GM21367 (cell line): ENCODE results near the gene TECRL.

Source experiments
- ATAC-seq: cut with Tn5 transposase; IDR thresholded peaks from one replicate; pipeline ENCODE4 v1.9.1; 2021; ENCODE audit not compliant: unreplicated experiment

Gene TECRL

GRCh38 chr4:64409300-64409699 is at the start of gene TECRL:
TSS of gene TECRL (minus strand) at chr4:64409450. CDS start at chr4:64409351, 99 bp downstream.
- ATAC-seq: no peak

DNA sequence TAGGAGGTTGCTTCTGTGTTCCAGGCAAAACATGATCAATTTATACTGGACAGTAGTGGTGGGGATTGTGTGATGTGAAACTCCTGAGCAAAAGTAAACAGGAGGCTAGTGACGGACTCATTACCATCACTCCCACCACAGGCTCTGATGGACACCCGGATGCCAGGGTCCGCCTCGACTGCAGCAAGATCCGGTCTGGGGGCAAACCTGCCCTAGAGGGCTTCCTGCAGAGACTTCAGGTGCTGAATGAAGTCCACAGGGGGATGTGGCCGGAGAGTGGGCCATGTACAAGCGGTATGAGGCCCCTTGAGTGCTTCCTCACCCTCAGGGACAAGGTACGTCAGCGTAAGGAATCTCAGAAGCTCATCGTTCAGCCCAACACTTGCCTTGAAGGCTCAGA is 23.4 kb upstream of the TECRL start:
- no peak for ATAC-seq

- no peak for ATAC-seq
Observed at GRCh38 chr4:64430933-64431332, 21.7 kb upstream of the TECRL start.

DNA sequence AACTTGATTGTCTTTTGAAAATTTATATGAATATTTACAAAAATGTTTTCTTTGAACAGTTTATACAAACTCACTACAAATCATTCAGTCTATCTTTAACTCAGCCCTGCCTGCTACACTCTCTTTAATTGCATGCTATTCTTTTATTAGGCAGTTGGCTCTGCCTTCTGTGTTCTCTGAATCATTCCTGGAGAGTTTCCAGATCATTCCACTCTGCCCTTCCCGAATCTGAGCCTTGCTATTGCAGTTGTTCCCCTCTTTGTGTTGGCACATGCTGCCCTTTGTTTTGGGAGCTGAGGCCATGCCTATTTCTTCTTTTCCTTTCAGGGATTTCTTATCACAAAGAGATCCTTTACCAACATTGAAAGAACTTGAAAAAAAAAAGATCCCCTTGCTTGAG is 8.7 kb upstream of the TECRL start:
- ATAC-seq: no peak

- no peak for ATAC-seq
Observed at GRCh38 chr4:64407000-64407399, 2.2 kb downstream of the TECRL start.

DNA sequence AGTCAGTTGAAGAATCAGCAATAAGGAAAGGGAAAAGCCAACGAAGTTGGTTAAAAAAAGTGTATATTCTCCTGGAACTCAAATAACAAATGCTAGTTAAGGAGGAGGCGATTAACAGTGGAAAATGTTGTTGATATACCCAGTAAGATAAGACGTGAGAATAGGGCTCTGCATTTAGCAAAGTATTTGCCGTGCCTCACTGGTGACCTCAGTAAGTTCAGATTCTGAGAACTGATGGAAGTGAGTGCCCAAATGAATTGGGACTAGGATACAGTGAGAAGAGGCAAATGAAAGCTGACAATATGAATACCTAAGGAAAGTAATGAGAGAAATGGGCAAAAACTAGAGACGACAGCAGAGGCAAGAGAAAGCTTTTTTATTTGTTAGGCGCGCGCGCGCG is 3.5 kb downstream of the TECRL start:
- no peak for ATAC-seq

- no peak for ATAC-seq
Observed at GRCh38 chr4:64402684-64403083, 6.6 kb downstream of the TECRL start.

DNA sequence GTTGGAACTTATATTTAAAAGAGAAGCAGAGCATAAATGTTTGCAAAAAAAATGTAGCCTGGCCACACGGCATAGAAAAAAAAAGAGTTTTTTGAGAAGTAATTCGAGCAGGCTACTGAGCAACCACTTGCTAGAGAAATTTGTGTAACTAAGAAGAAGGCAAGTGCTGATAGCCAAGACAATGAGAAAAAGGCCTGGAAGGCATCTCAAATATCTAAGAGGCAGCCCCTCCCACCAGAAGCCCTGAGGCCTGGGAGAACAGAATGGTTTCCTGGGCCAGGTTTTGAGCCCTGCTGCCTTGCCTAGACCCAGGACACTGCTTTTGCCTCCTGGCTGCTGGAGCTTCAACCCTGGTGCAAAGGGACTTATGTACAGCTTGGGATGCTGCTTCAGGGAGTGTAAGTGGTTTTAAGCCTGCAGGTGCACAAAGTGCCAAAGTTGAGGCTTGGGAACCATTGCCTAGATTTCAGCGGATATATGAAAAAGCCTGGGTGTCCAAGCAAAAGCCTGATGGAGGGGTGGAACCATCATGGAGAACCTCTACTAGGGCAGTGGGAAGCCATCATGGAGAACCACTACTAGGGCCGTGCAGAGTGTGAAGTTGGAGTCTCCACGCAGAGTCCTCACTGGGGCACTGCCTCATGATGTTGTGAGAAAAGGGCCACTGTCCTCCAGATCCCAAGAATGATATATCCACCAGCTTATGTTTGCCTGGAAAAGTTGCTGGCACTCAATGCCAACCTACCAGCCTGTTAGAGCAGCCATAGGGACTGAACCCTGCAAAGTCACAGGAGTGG is 9.7 kb downstream of the TECRL start:
- no peak for ATAC-seq

DNA sequence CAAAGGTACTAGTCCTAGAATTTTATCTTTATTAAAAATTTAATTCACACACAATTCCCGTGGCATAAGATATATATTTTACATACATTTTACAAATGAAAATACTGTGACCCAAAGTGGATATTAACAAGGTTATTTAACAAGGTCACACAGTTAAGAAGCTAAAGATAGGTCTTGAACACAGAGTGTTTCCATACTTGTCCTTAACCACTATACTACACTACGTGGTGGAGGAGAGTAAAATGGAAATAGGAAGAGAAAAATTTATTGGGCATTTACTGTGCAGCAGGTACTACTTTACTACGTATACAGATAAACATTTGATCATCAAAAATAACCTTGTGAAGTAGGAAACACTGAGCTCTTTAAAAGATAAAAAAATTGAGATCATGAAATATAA is 14.8 kb downstream of the TECRL start:
- ATAC-seq: no peak

GRCh38 chr4:64388252-64388651 is 21.0 kb downstream of the TECRL start:
- no peak for ATAC-seq

DNA sequence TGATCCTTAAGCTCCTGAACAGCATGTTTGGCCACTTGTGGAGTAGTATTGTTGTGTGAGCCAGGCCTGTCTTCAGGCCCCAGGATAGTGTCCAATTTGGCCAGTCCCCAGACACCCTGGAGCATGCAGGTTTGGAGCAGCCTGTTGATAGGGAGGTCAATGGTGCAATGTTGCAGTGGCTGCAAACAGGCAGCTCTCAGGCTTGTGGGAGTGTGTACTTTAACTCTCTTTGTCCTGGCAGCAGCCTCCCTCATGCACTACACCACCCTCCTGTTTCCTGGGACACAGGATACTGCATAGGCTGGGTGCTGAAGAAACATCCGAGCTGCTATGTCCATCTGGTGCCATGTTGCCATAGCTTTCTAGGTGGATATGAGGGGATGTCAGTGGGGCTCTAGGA is 24.0 kb downstream of the TECRL start:
- no peak for ATAC-seq

- no peak for ATAC-seq
Observed at GRCh38 chr4:64384237-64385203, 24.7 kb downstream of the TECRL start.

GRCh38 chr4:64368741-64369140 is 40.5 kb downstream of the TECRL start:
- ATAC-seq: no peak

GRCh38 chr4:64361399-64361740 is 47.9 kb downstream of the TECRL start:
- ATAC-seq: no peak

- ATAC-seq: no peak
Observed at GRCh38 chr4:64360664-64361398, 48.4 kb downstream of the TECRL start.

GRCh38 chr4:64359489-64359888 is 49.8 kb downstream of the TECRL start:
- no peak for ATAC-seq

DNA sequence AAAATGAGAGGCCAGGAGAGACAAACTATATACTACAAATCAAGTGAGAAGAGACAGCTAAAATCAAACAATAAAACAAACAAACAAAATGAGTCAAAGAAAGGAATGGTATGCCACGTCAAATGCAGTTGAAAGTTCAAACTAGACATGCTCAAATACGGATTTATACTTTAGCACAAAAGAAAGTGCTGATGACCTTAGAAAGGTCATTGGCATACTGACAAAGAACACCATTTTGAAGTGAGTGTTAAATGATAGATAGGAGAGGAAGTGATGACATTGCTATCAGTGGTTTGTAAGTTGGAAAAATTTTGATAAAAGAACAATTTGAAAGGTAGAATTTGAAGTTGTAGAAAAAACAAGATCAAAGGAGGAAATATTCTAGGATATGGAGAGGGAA is 55.3 kb downstream of the TECRL start:
- no peak for ATAC-seq

DNA sequence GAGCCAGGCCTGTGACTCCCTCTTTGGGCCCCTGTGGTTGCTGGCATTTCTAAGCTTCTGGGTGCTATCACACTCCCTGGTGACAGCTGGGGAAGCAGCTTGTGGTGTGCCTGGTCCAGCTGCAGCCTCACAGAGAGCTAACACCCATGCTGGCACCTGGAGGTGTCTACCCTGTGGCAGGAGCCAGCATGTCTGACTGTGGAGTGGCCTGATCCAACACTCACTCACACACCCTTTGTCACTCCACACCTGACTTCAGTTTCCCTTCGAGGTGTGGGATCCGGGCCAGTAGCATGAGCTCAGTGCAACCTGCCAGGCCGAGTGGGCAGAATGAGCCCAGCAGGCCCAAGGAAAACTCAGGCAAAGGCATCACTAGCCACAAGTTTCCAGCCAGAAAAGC is 67.5 kb downstream of the TECRL start:
- no peak for ATAC-seq

DNA sequence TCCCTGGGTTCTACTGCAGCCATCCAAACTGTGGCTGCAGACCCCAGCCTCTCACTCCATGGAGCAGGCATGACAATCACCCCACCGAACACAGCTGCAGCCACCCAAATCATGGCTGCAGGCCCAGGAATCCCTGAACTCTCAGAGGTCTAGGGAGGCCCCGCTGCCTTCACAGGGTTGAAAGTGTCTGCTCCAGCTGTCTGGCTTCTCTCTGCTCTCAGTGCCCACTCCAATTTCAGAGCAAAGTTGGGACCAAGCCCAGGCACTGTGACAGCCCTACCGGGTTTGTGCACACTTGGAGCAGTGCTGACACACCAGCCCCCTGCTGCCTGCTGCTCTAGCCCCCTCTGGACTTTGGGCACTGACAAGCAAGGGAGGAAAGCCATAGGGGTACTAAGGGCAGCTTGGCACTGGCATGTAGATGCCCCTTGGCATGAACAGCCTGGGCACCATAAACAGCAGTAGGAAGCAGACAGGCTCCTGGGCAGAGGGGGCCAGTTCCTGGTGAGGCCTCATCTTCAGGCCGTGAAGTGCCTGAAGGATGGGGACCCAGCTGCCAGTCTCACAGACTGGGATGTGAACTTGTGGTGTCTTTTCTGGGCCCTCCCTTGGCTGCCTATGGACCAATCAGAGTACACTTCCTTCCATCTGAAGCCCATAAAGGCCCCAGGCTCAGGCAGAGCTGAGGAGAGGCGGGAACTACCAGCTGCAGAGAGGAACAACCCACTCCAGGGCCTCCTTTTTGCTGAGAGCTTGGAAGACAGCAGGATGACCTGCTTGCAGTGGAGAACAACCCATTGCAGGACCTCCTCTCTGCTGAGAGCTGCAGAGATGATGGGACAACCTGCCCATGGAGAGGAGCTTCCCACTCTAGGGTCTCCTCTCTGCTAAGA is 68.8 kb downstream of the TECRL start:
- no peak for ATAC-seq

- ATAC-seq: no peak
Observed at GRCh38 chr4:64334964-64335363, 74.3 kb downstream of the TECRL start.
